HepG2 (cell line): ENCODE results near the gene SLC35A3. TPM values are rescaled to one million over a fixed set of nuclear protein-coding genes. Genes with fewer than 3 reads are reported as not detected.

Experiments
- FOSL2 ChIP-seq: sonication (generic); formaldehyde crosslinking; IDR thresholded peaks from 2 replicates; pipeline ENCODE4 v1.4.0; 2020; ENCODE audit warnings: missing genetic modification reagents
- HOXA9 ChIP-seq: sonication (generic); formaldehyde crosslinking; IDR thresholded peaks from 2 replicates; pipeline ENCODE4 v1.8.1; 2022; ENCODE audit warnings: missing genetic modification reagents, mild to moderate bottlenecking, moderate library complexity, borderline replicate concordance
- KLF16 ChIP-seq, 2 experiments: sonication (generic) in 1 of 2; formaldehyde crosslinking in 1 of 2; IDR thresholded peaks; 2 replicates each; pipeline versions ENCODE4 v1.6.1 to v1.8.0; 2016 to 2023; ENCODE audit warnings: missing genetic modification reagents in 2 of 2, missing compliant biosample characterization in 1 of 2
- KLF9 ChIP-seq: IDR thresholded peaks from 2 replicates; pipeline ENCODE4 v1.6.1; 2016; ENCODE audit warnings: low read depth
- NFATC3 ChIP-seq: sonication (generic); formaldehyde crosslinking; IDR thresholded peaks from 2 replicates; pipeline ENCODE4 v1.5.1; 2020; ENCODE audit warnings: mild to moderate bottlenecking, missing genetic modification reagents
- POLR2A ChIP-seq, 2 experiments: IDR thresholded peaks; 2 replicates each; pipeline ENCODE4 v1.6.1; 2011; ENCODE audit warnings: low read depth in 2 of 2, low read length in 2 of 2, mild to moderate bottlenecking in 1 of 2, moderate library complexity in 1 of 2; ENCODE audit not compliant: insufficient read depth in 1 of 2
- SMARCE1 ChIP-seq: fragments of 450-650 bp; IDR thresholded peaks from 2 replicates; pipeline ENCODE4 v1.6.1; 2017; ENCODE audit warnings: borderline replicate concordance
- TFE3 ChIP-seq: IDR thresholded peaks from 2 replicates; pipeline ENCODE4 v1.6.1; 2016
- YEATS2 ChIP-seq: sonication (generic); formaldehyde crosslinking; IDR thresholded peaks from 2 replicates; pipeline ENCODE4 v1.4.0; 2020; ENCODE audit warnings: missing genetic modification reagents, borderline replicate concordance
- ZBTB3 ChIP-seq: sonication (generic); formaldehyde crosslinking; IDR thresholded peaks from 2 replicates; pipeline ENCODE4 v1.4.0; 2020; ENCODE audit warnings: low read depth, mild to moderate bottlenecking, moderate library complexity, missing genetic modification reagents, borderline replicate concordance
- ZBTB40 ChIP-seq, 2 experiments: fragments of 450-650 bp in 1 of 2; sonication (generic) in 1 of 2; formaldehyde crosslinking in 1 of 2; IDR thresholded peaks; 2 replicates each; pipeline versions ENCODE4 v1.6.1 to v1.8.0; 2016 to 2022; ENCODE audit warnings: antibody characterized with exemption in 1 of 2, mild to moderate bottlenecking in 1 of 2, missing genetic modification reagents in 1 of 2
- ZBTB7A ChIP-seq: sonication (generic); formaldehyde crosslinking; IDR thresholded peaks from 2 replicates; pipeline ENCODE4 v1.8.0; 2022; ENCODE audit warnings: mild to moderate bottlenecking, missing genetic modification reagents
- ZNF12 ChIP-seq: sonication (generic); formaldehyde crosslinking; IDR thresholded peaks from 2 replicates; pipeline ENCODE4 v1.5.0; 2020; ENCODE audit warnings: missing genetic modification reagents
- ZNF362 ChIP-seq: sonication (generic); formaldehyde crosslinking; IDR thresholded peaks from 2 replicates; pipeline ENCODE4 v1.4.0; 2020; ENCODE audit warnings: missing genetic modification reagents, mild to moderate bottlenecking, borderline replicate concordance
- ZNF644 ChIP-seq: IDR thresholded peaks from 2 replicates; pipeline ENCODE4 v1.6.1; 2016; ENCODE audit warnings: low read depth
- polyA plus RNA-seq, 8 experiments: library from polyadenylated mRNA; depleted of rRNA in 3 of 8; stranded (reverse) in 7 of 8; unstranded in 1 of 8; fragments of >200 nt; fragmentation: Illumina TruSeq in 4 of 8; extraction: Trizol in 4 of 8; gene quantifications; 2 replicates each; pipeline versions ENCODE4 v1.2.1 to v1.2.3, GENCODE V29; 2011 to 2016; ENCODE audit warnings: low read depth in 4 of 8, missing spikeins in 1 of 8, mixed read lengths in 1 of 8; ENCODE audit not compliant: insufficient read depth in 1 of 8
- total RNA-seq, 5 experiments: library from RNA; depleted of rRNA; stranded (reverse); fragments of >200 nt; fragmentation: Illumina TruSeq; extraction: Trizol; gene quantifications; 2 replicates each; pipeline ENCODE4 v1.2.3, GENCODE V29; 2016; ENCODE audit warnings: low read depth in 1 of 5

Gene SLC35A3
- total and polyA plus RNA-seq, 2 of the 13 experiments (the other 11 are each of a cell fraction or from before 2014, with no cell fraction given): 11.2 to 24.9 TPM

- no peak; the same call in 1 of the 2 replicates for TF ChIP-seq ZNF362 (CRISPR knock-in tag)
- no peak for TF ChIP-seq TFE3 (CRISPR knock-in tag)
- TF ChIP-seq ZNF12: no peak
- TF ChIP-seq KLF9 (CRISPR knock-in tag): no peak
- no peak for TF ChIP-seq KLF16 (CRISPR knock-in tag; IDR thresholded peaks at IDR 0.05)
- no peak for TF ChIP-seq YEATS2
- no peak for TF ChIP-seq NFATC3 (CRISPR knock-in tag)
- no peak for TF ChIP-seq SMARCE1
- 0 out of 2 replicates have a peak, but pooled peaks have one; percentile 46 for TF ChIP-seq ZBTB3 (CRISPR knock-in tag)
- no peak for TF ChIP-seq ZBTB7A (CRISPR knock-in tag)
- 0 out of 4 replicates have a peak, but pooled peaks of 1 of the 2 experiments have one; percentile 40 for TF ChIP-seq POLR2A (IDR thresholded peaks at IDR 0.05; ENCODE audit: insufficient read depth in 1 of 2, low read depth in 2 of 2, low read length in 2 of 2)
- TF ChIP-seq ZNF644 (CRISPR knock-in tag): no peak
- no peak for TF ChIP-seq ZBTB40 (IDR thresholded peaks at IDR 0.05)
- TF ChIP-seq ZBTB40 (CRISPR knock-in tag; IDR thresholded peaks at IDR 0.05): no peak
- peak; percentile 58 for TF ChIP-seq FOSL2 (CRISPR knock-in tag)
- no peak for TF ChIP-seq HOXA9 (CRISPR knock-in tag)
Observed at GRCh38 chr1:100036718-100037655, 67.2 kb downstream of the SLC35A3 start (continued).
